Skeletal muscle tissue (tissue), 4 donors: ENCODE results near the gene SLC6A11. TPM values are rescaled to one million over a fixed set of nuclear protein-coding genes. Genes with fewer than 3 reads are reported as not detected.

Source experiments
- H3K27ac ChIP-seq: one replicate; pipeline ENCODE4 v1.7.0; 2013; ENCODE audit warnings: mild to moderate bottlenecking, low read depth, low read length, inconsistent platforms
- H3K27me3 ChIP-seq, 3 donors: one replicate each; pipeline ENCODE4 v1.7.0; 2013; ENCODE audit warnings: low read length in 3 of 3; ENCODE audit not compliant: control insufficient read depth in 3 of 3, insufficient read depth in 3 of 3
- H3K36me3 ChIP-seq, 3 donors: one replicate each; pipeline ENCODE4 v1.7.0; 2013; ENCODE audit warnings: low read length in 3 of 3; ENCODE audit not compliant: control insufficient read depth in 3 of 3, insufficient read depth in 3 of 3
- H3K4me1 ChIP-seq, 3 donors: one replicate each; pipeline ENCODE4 v1.7.0; 2013; ENCODE audit warnings: low read length in 3 of 3, mild to moderate bottlenecking in 3 of 3; ENCODE audit not compliant: control insufficient read depth in 3 of 3, insufficient read depth in 3 of 3
- H3K4me3 ChIP-seq, 3 donors: one replicate each; pipeline ENCODE4 v1.7.0; 2013; ENCODE audit warnings: low read length in 3 of 3
- H3K9ac ChIP-seq, 3 donors: one replicate each; pipeline ENCODE4 v1.7.0; 2013; ENCODE audit warnings: low read length in 3 of 3, mild to moderate bottlenecking in 3 of 3, moderate library complexity in 2 of 3, low read depth in 1 of 3
- H3K9me3 ChIP-seq, 3 donors: one replicate each; pipeline ENCODE4 v1.7.0; 2013; ENCODE audit warnings: low read length in 3 of 3; ENCODE audit not compliant: control insufficient read depth in 3 of 3
- total RNA-seq: library from RNA; depleted of rRNA; stranded (reverse); fragments of >200 nt; gene quantifications from one replicate; pipeline ENCODE4 v1.2.3, GENCODE V29; 2014
- donor health status: Osteomylitis.

The SLC6A11 gene
- total RNA-seq, 1 donor from 2014 or later: not detected

GRCh38 chr3:10925436-10926255 lies 109.6 kb downstream of the SLC6A11 start:
- Histone ChIP-seq H3K4me3 (no peak overlapping the region), H3K27ac (no peak overlapping the region), H3K4me1 (no peaks in the 10 kb centered on the region), H3K9me3 (peaks cover 0 to 3% (median 0%) of the 10 kb centered on the region in 3 donors), H3K27me3 (peaks cover 3 to 8% (median 7%) of the 10 kb centered on the region in 3 donors), H3K36me3 (no peaks in the 10 kb centered on the region), H3K9ac (no peak overlapping the region)

- H3K9ac ChIP-seq: no peak overlapping the region
- H3K4me1 ChIP-seq: no peaks in the 10 kb centered on the region
- H3K27ac ChIP-seq: no peak overlapping the region
- no peaks in the 10 kb centered on the region for H3K36me3 ChIP-seq
- no peaks in the 10 kb centered on the region for H3K9me3 ChIP-seq
- H3K4me3 ChIP-seq: no peak overlapping the region
- peaks cover 3 to 6% (median 4%) of the 10 kb centered on the region in 3 donors for H3K27me3 ChIP-seq
These were observed 110.3 kb downstream of the SLC6A11 start for GRCh38 chr3:10926256-10926810.

- no peaks in the 10 kb centered on the region for H3K36me3 ChIP-seq
- peaks cover 3 to 6% (median 4%) of the 10 kb centered on the region in 3 donors for H3K27me3 ChIP-seq
- no peak overlapping the region for H3K27ac ChIP-seq
- H3K9me3 ChIP-seq: no peaks in the 10 kb centered on the region
- no peak overlapping the region for H3K4me3 ChIP-seq
- no peak overlapping the region for H3K9ac ChIP-seq
- no peaks in the 10 kb centered on the region for H3K4me1 ChIP-seq
These were observed 110.9 kb downstream of the SLC6A11 start for GRCh38 chr3:10926811-10927521.

- Histone ChIP-seq H3K4me3 (no peak overlapping the region), H3K4me1 (no peaks in the 10 kb centered on the region), H3K27me3 (peaks cover 3 to 10% (median 4%) of the 10 kb centered on the region in 3 donors), H3K27ac (no peak overlapping the region), H3K36me3 (no peaks in the 10 kb centered on the region), H3K9ac (no peak overlapping the region), H3K9me3 (no peaks in the 10 kb centered on the region)
These were observed 111.5 kb downstream of the SLC6A11 start for GRCh38 chr3:10927551-10927950.

GRCh38 chr3:10928407-10928960 lies 112.5 kb downstream of the SLC6A11 start:
- Histone ChIP-seq H3K4me1 (no peaks in the 10 kb centered on the region), H3K4me3 (no peak overlapping the region), H3K9ac (no peak overlapping the region), H3K36me3 (no peaks in the 10 kb centered on the region), H3K27me3 (peaks cover 3 to 12% (median 4%) of the 10 kb centered on the region in 3 donors), H3K27ac (no peak overlapping the region), H3K9me3 (no peaks in the 10 kb centered on the region)

GRCh38 chr3:10928961-10929471 lies 113.0 kb downstream of the SLC6A11 start:
- H3K27ac ChIP-seq: no peak overlapping the region
- H3K9ac ChIP-seq: no peak overlapping the region
- no peaks in the 10 kb centered on the region for H3K36me3 ChIP-seq
- no peak overlapping the region for H3K4me3 ChIP-seq
- H3K9me3 ChIP-seq: no peaks in the 10 kb centered on the region
- peaks cover 3 to 12% (median 4%) of the 10 kb centered on the region in 3 donors for H3K27me3 ChIP-seq
- no peaks in the 10 kb centered on the region for H3K4me1 ChIP-seq

GRCh38 chr3:10929978-10930665 lies 114.1 kb downstream of the SLC6A11 start:
- Histone ChIP-seq H3K27me3 (peaks cover 3 to 12% (median 4%) of the 10 kb centered on the region in 3 donors), H3K9ac (no peak overlapping the region), H3K4me1 (no peaks in the 10 kb centered on the region), H3K4me3 (no peak overlapping the region), H3K27ac (no peak overlapping the region), H3K9me3 (no peaks in the 10 kb centered on the region), H3K36me3 (no peaks in the 10 kb centered on the region)

- Histone ChIP-seq H3K4me1 (no peaks in the 10 kb centered on the region), H3K36me3 (no peaks in the 10 kb centered on the region), H3K27me3 (peaks cover under 1 to 10% (median 4%) of the 10 kb centered on the region in 3 donors), H3K9ac (no peak overlapping the region), H3K9me3 (no peaks in the 10 kb centered on the region), H3K4me3 (no peak overlapping the region), H3K27ac (no peak overlapping the region)
These were observed 114.6 kb downstream of the SLC6A11 start for GRCh38 chr3:10930666-10931040.

- Histone ChIP-seq H3K27me3 (peaks cover 0 to 24% (median 3%) of the 10 kb centered on the region in 3 donors), H3K4me3 (no peak overlapping the region), H3K27ac (no peak overlapping the region), H3K4me1 (no peaks in the 10 kb centered on the region), H3K36me3 (no peaks in the 10 kb centered on the region), H3K9ac (no peak overlapping the region), H3K9me3 (no peaks in the 10 kb centered on the region)
These were observed 116.6 kb downstream of the SLC6A11 start for GRCh38 chr3:10932596-10932995.
